Fibroblast of skin of right quadriceps (primary cell): ENCODE data around the gene ENGASE.

ENCODE experiments used
- DNase-seq: peaks from one replicate; pipeline ENCODE4 v3.0.0-alpha.2; 2013

The ENGASE gene

GRCh38 chr17:79095345-79096055 is 20.9 kb downstream of the ENGASE start:
- no peak for DNase-seq

GRCh38 chr17:79096477-79096876 is 21.9 kb downstream of the ENGASE start:
- DNase-seq: no peak

- DNase-seq: no peak
Measured at GRCh38 chr17:79097226-79098055, 22.8 kb downstream of the ENGASE start.

- DNase-seq: no peak
Measured at GRCh38 chr17:79098282-79098867, 23.8 kb downstream of the ENGASE start.

GRCh38 chr17:79100405-79100804 is 25.8 kb downstream of the ENGASE start:
- DNase-seq: no peak

GRCh38 chr17:79101111-79101673 is 26.6 kb downstream of the ENGASE start:
- DNase-seq: no peak

- no peak for DNase-seq
Measured at GRCh38 chr17:79102214-79102613, 27.6 kb downstream of the ENGASE start.

- DNase-seq: no peak
Measured at GRCh38 chr17:79104898-79105600, 30.4 kb downstream of the ENGASE start.

GRCh38 chr17:79105937-79106336 is 31.3 kb downstream of the ENGASE start:
- DNase-seq: no peak

- no peak for DNase-seq
Measured at GRCh38 chr17:79106958-79107357, 32.3 kb downstream of the ENGASE start.

- DNase-seq: no peak
Measured at GRCh38 chr17:79107499-79108231, 33.0 kb downstream of the ENGASE start.

GRCh38 chr17:79108232-79108850 is 33.7 kb downstream of the ENGASE start:
- DNase-seq: no peak

- DNase-seq: no peak
Measured at GRCh38 chr17:79108870-79109269, 34.2 kb downstream of the ENGASE start.

- no peak for DNase-seq
Measured at GRCh38 chr17:79109584-79109983, 35.0 kb downstream of the ENGASE start.

GRCh38 chr17:79111097-79111496 is 36.5 kb downstream of the ENGASE start:
- DNase-seq: no peak

- no peak for DNase-seq
Measured at GRCh38 chr17:79112471-79112870, 37.8 kb downstream of the ENGASE start.

- DNase-seq: no peak
Measured at GRCh38 chr17:79113699-79114457, 39.3 kb downstream of the ENGASE start.

- no peak for DNase-seq
Measured at GRCh38 chr17:79114458-79115301, 40.1 kb downstream of the ENGASE start.

GRCh38 chr17:79115487-79115886 is 40.9 kb downstream of the ENGASE start:
- DNase-seq: no peak
